Hepatocyte (in vitro differentiated cells): ENCODE data around the gene TAF8. TPM values are rescaled to one million over a fixed set of nuclear protein-coding genes. Genes with fewer than 3 reads are reported as not detected.

Experiments
- DNase-seq: peaks from one replicate; pipeline ENCODE4 v3.0.0-alpha.2; 2016; ENCODE audit warnings: low spot score
- H2AFZ ChIP-seq: fragments of 200-600 bp; sonication (generic); 2 replicates; pipeline ENCODE4 v1.6.0; 2016; ENCODE audit warnings: antibody characterized with exemption, mild to moderate bottlenecking
- H3K27ac ChIP-seq: fragments of 200-600 bp; sonication (generic); 2 replicates; pipeline ENCODE4 v1.5.1; 2016; ENCODE audit warnings: mild to moderate bottlenecking
- H3K27me3 ChIP-seq: fragments of 200-600 bp; sonication (generic); 2 replicates; pipeline ENCODE4 v1.6.1; 2016
- H3K36me3 ChIP-seq: fragments of 200-600 bp; sonication (generic); replicated peaks from 2 replicates; pipeline ENCODE4 v1.5.1; 2016; ENCODE audit warnings: low read depth; ENCODE audit not compliant: insufficient read depth
- H3K4me1 ChIP-seq: fragments of 200-600 bp; sonication (generic); 2 replicates; pipeline ENCODE4 v1.5.1; 2016; ENCODE audit warnings: mild to moderate bottlenecking, moderate library complexity; ENCODE audit not compliant: insufficient read depth
- H3K4me2 ChIP-seq: fragments of 200-600 bp; sonication (generic); 2 replicates; pipeline ENCODE4 v1.6.0; 2016
- H3K4me3 ChIP-seq: fragments of 200-600 bp; sonication (generic); 2 replicates; pipeline ENCODE4 v1.5.1; 2016; ENCODE audit warnings: mild to moderate bottlenecking
- H3K79me2 ChIP-seq: fragments of 200-600 bp; sonication (generic); 2 replicates; pipeline ENCODE4 v1.6.0; 2017; ENCODE audit warnings: mild to moderate bottlenecking
- H3K9me2 ChIP-seq: fragments of 200-600 bp; sonication (generic); replicated peaks from 2 replicates; pipeline ENCODE4 v1.6.0; 2017; ENCODE audit warnings: mild to moderate bottlenecking; ENCODE audit not compliant: insufficient read depth
- H3K9me3 ChIP-seq: fragments of 200-600 bp; sonication (generic); 2 replicates; pipeline ENCODE4 v1.5.1; 2016; ENCODE audit warnings: low read depth, mild to moderate bottlenecking
- H4K20me1 ChIP-seq: fragments of 200-600 bp; sonication (generic); 2 replicates; pipeline ENCODE4 v1.6.0; 2016; ENCODE audit warnings: mild to moderate bottlenecking; ENCODE audit not compliant: insufficient read depth, poor library complexity, severe bottlenecking
- CTCF ChIP-seq: fragments of 200-600 bp; sonication (generic); IDR thresholded peaks from 2 replicates; pipeline ENCODE4 v1.5.1; 2016; ENCODE audit warnings: antibody characterized with exemption, mild to moderate bottlenecking; ENCODE audit not compliant: poor library complexity
- EZH2 ChIP-seq: fragments of 200-600 bp; sonication (generic); IDR thresholded peaks from 2 replicates; pipeline ENCODE4 v1.6.1; 2016; ENCODE audit warnings: antibody characterized with exemption, mild to moderate bottlenecking, borderline replicate concordance
- EZH2phosphoT487 ChIP-seq: fragments of 200-600 bp; sonication (generic); IDR thresholded peaks from one replicate; pipeline ENCODE4 v1.6.1; 2018; ENCODE audit warnings: antibody characterized with exemption, mild to moderate bottlenecking, low read depth, moderate library complexity; ENCODE audit not compliant: unreplicated experiment, severe bottlenecking
- WGBS: methylation state at CpG from one replicate; pipeline ENCODE4 v1.1.6; 2016; ENCODE audit warnings: low lambda C conversion rate; ENCODE audit errors: missing lambda C conversion rate; 5-methylcytosine and 5-hydroxymethylcytosine counted together
- polyA plus RNA-seq: library from polyadenylated mRNA; unstranded; fragments of >200 nt; fragmentation: Nextera tagmentation; extraction: Ambion mirVana; gene quantifications from 2 replicates; pipeline ENCODE4 v1.2.1, GENCODE V29; 2016
- total RNA-seq: library from RNA; depleted of rRNA; stranded (reverse); fragments of >200 nt; gene quantifications from 2 replicates; pipeline ENCODE4 v1.2.3, GENCODE V29; 2014

TAF8 gene
- total and polyA plus RNA-seq, 2 experiments from 2014 or later: 14.0 to 25.1 TPM

- Histone ChIP-seq H4K20me1 (no peaks in the 10 kb centered on the region), H2AFZ (peak overlapping the region; percentile 45), H3K4me2 (peak overlapping the region; percentile 68), H3K36me3 (no peaks in the 10 kb centered on the region), H3K9me3 (no peaks in the 10 kb centered on the region), H3K4me1 (peaks cover 51% of the 10 kb centered on the region), H3K27ac (peak overlapping the region; percentile 84), H3K27me3 (no peaks in the 10 kb centered on the region), H3K4me3 (no peak overlapping the region), H3K9me2 (no peaks in the 10 kb centered on the region), H3K79me2 (peaks cover 2% of the 10 kb centered on the region)
- DNase-seq: peak; percentile 78
- TF ChIP-seq CTCF: peak; percentile 67
- no peak for TF ChIP-seq EZH2
- no peak for TF ChIP-seq EZH2phosphoT487
- 29% methylated on average over 47 of the region's 66 CpGs for WGBS
These were observed 53.9 kb downstream of the TAF8 start for GRCh38 chr6:42104095-42104803.

GRCh38 chr6:42104804-42105125, 54.4 kb downstream of the TAF8 start:
- Histone ChIP-seq H2AFZ (peak overlapping the region; percentile 45), H4K20me1 (no peaks in the 10 kb centered on the region), H3K4me1 (peaks cover 46% of the 10 kb centered on the region), H3K4me2 (peak overlapping the region; percentile 68), H3K4me3 (no peak overlapping the region), H3K27ac (no peak overlapping the region), H3K36me3 (no peaks in the 10 kb centered on the region), H3K79me2 (peaks cover 2% of the 10 kb centered on the region), H3K27me3 (no peaks in the 10 kb centered on the region), H3K9me2 (no peaks in the 10 kb centered on the region), H3K9me3 (no peaks in the 10 kb centered on the region)
- 65% methylated on average over 4 of the region's 16 CpGs for WGBS
- DNase-seq: no peak
- TF ChIP-seq EZH2: no peak
- no peak for TF ChIP-seq CTCF

DNA sequence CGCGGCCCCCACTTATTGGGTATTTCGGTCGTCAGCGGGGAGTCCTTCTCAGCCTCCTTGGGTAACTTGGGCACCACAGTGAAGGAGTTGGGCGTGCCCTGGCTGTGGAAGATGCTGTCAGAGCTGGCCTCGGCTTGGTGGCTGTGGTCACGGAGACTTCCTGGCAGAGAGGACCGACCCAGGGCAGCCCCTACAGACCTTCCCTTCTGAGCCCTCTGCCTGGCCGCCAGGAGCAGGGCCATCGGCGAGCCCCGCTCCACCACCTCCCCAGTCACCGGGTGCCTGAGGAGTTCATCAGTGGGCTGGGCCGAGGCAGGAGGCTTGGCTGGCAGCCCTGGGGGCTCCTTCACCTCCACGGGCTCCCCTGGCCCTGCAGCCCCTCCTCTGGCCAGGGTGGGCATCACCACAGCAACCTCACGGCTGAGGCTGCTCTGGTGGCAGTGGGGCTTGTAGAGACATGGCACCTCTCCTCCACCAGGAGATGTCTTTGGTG, 54.9 kb downstream of the TAF8 start:
- peaks cover 2% of the 10 kb centered on the region for H3K79me2 ChIP-seq
- TF ChIP-seq EZH2phosphoT487 (no peak), EZH2 (no peak), CTCF (no peak)
- H3K9me3 ChIP-seq: no peaks in the 10 kb centered on the region
- no peak for DNase-seq
- no peak overlapping the region for H3K4me3 ChIP-seq
- H2AFZ ChIP-seq: no peak overlapping the region
- no peak overlapping the region for H3K27ac ChIP-seq
- H3K27me3 ChIP-seq: no peaks in the 10 kb centered on the region
- H3K4me2 ChIP-seq: no peak overlapping the region
- 95% methylated on average over 13 of the region's 17 CpGs for WGBS
- no peaks in the 10 kb centered on the region for H3K9me2 ChIP-seq
- H3K36me3 ChIP-seq: no peaks in the 10 kb centered on the region
- H4K20me1 ChIP-seq: no peaks in the 10 kb centered on the region
- H3K4me1 ChIP-seq: peaks cover 42% of the 10 kb centered on the region

GRCh38 chr6:42105709-42106108, 55.4 kb downstream of the TAF8 start:
- Histone ChIP-seq H3K4me1 (peaks cover 39% of the 10 kb centered on the region), H3K9me2 (no peaks in the 10 kb centered on the region), H3K9me3 (no peaks in the 10 kb centered on the region), H3K36me3 (no peaks in the 10 kb centered on the region), H3K4me2 (no peak overlapping the region), H3K27ac (no peak overlapping the region), H3K79me2 (peaks cover 7% of the 10 kb centered on the region), H2AFZ (no peak overlapping the region), H4K20me1 (no peaks in the 10 kb centered on the region), H3K4me3 (no peak overlapping the region), H3K27me3 (no peaks in the 10 kb centered on the region)
- TF ChIP-seq CTCF (no peak), EZH2phosphoT487 (no peak), EZH2 (no peak)
- DNase-seq: no peak
- WGBS: 86% methylated on average over 1 of the region's 1 CpG
